Activated effector memory CD4-positive, alpha-beta T cell treated with Interleukin-2 at 50 U/mL for 16 hours (primary cell): Measurements from ENCODE around the gene TBC1D19.
"Not testable (repeated sequence)": the region's sequence is repeated elsewhere in the genome, so short reads cannot be mapped to it uniquely, and the experiment has no call there.

Source experiments
- DNase-seq: peaks from one replicate; pipeline ENCODE4 v3.0.0-alpha.2; 2020

The TBC1D19 gene

DNA sequence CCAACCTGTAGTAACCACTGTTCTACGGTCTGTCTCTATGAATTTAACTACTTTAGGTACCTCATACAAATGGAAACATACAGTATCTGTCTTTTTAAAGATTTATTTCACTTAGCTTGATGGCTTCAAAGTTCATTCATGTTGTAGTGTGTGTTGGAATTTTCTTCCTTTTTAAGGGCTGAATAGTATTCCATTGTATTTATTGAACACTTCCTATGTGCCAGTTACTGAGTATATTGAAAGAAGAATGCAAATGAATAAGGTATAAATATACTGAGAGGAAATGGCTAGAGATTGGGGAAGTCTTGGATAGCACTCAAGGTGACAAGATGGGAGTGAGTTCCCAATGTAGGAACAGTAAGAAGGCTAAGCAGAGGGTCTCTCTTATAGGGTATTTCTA lies 17.3 kb downstream of the TBC1D19 start:
- DNase-seq = no peak

DNA sequence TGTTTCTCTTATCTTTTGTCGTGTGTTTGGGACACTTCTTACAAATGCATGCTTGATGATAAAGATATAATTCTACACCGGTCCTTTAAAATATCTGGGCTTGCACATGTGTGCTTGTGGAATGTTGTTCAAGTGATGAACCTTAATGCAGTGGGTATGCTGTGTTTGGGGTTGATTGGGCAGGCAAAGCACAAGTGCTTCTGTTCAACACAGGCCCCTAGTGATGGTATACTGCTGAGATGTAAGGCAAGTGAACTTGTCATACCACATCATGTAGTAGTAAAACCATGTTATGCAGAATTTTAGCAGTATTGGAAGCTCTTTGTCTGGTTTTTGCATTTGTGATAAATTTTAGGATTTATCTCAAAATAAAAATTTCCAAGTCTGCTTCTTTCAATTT lies 23.9 kb downstream of the TBC1D19 start:
- no peak for DNase-seq

GRCh38 chr4:26609391-26609790 lies 25.5 kb downstream of the TBC1D19 start:
- no peak for DNase-seq

GRCh38 chr4:26609868-26610267 lies 26.0 kb downstream of the TBC1D19 start:
- no peak for DNase-seq

DNA sequence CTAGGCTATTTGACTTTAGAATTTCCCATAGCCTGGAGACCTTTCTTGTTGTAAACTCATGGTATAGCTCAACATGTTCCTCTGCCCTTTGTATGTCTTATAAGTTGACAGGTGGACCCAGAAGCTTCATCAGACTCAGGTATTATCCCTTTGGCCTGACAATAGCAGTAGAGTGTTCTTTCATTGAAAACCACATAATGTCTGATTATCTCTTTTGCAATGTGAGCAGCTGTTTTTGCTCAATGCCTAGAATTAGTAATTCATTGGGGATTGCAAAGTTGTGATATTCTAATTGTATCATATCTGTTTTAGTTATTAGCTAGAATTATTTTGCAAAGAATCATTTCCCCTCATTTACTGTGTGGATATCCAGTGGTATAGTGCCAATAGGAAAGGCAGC lies 27.5 kb downstream of the TBC1D19 start:
- DNase-seq = no peak

DNA sequence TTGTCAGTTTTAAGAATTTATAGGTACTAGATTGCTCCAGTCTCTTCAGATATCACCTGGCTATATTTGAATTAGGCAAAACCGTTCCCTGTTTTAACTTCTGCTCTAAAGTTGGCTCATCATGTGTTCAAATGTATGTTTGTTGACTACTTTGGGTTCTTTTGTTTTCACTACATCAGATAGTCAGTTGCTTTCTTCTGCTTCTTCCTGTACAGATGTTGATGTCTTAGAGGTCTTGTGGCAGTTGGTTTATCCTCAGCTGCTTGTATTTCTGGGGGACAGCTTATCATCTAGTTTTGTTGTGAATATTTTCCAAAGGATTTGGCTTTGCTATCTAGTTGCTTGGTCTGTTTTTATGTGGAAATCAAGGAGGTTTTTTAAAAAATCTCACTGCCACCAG lies 28.0 kb downstream of the TBC1D19 start:
- no peak for DNase-seq

DNA sequence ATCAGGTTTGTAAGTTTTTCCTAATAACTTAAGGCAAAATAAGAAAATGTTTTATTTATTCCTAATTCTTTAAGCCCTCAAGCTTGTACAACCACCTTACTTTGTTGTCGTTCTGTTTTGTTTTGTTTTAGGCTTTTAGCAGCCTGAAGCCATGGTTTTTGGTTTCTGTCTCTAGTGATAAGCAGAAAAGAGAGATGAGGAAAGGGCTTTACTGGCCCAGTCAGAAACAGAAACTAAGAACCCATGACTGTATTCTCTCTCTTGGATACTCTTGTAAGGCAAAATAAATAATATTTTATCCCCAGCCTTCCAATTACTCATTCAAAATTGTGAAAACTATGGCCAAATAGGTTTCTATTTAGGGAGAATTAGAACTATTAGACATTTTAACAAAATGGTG lies 29.4 kb downstream of the TBC1D19 start:
- DNase-seq = no peak

DNA sequence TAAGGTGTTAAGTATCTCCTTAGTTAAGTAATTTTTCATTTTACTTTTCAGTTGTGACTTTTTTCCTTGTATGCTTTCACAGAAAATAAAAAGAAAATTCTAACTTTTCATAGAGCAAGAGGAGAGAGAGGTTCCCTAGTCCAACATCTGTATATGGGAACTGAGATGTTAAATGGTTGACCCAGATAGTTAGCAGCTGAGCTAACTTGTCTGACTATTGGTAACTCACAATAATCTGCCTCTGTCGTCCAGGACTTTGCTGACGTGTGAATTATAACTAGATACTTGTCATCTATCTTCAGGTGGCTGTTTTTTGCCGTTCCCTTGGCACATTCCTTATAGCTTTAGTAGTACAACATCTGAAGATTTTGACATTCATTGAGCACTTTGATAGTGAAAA lies 29.9 kb downstream of the TBC1D19 start:
- DNase-seq = no peak

DNA sequence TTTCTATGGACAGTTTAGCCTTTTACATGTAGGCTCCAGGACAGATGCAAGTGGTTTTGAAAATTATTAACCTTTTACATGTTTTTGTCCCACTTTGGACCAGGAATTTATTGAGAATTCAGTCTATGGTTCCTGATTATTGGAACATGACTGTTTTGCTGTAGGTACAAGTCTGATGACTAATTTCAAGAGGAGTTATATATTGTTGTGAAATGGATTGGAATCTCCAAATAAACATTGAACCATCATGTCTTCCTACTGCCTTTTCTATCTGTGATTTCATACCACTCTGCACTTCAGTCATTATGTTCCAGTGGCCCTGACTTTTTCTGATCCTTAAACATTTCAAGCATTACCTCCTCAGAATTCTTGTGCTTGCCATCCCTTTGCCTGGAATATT lies 35.9 kb downstream of the TBC1D19 start:
- DNase-seq = no peak

- DNase-seq = no peak
Observed at GRCh38 chr4:26621366-26621765, 37.5 kb downstream of the TBC1D19 start.

DNA sequence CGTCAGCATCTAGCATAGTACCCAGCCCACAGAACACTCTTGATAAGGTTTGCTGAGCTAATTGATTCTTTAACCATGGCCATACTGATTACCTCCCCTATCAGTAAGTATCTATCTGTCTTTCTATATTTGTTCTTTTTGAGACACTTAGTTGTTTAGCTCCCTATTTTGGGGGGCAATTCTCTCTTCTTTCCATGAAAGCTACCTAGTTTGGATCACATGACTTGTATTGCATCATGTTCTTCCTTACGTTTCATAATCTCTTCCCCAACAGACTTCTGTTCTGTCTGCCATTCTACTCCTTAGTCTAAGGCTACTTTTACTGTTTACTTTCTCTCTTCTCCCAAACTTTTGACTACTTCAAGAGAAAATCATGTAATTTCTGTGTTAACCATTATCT lies 39.0 kb downstream of the TBC1D19 start:
- DNase-seq = no peak

DNA sequence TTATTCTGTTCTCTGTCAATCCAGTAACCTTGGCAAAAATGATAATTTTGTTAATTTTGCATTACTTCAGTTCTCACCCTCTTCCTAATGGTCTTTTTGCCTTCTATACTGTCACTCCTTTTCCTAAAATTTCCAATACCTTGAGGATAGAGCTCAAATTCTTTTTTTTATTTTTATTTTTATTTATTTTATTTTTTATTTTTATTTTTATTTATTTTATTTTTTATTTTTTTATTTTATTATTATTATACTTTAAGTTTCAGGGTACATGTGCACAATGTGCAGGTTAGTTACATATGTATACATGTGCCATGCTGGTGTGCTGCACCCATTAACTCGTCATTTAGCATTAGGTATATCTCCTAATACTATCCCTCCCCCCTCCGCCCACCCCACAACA lies 42.8 kb downstream of the TBC1D19 start:
- DNase-seq = not testable (repeated sequence)

DNA sequence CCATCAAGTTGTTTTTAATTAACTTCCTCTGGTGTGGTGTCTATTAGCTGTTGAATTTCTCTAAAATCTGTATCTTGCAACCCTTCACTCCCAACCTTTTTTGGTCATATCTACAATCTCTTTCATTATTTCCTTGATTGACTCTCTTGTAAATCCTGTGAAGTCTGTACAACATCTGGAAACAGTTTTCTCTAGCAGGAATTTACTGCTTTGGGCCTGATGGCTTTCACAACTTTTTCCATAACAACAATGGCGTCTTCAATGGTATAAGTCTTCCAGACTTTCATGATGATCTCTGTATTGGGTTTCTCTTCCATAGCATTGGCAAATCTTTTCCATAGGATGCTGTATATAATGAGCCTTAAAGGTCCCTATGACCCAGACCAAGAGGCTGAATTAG lies 49.0 kb downstream of the TBC1D19 start:
- no peak for DNase-seq

- no peak for DNase-seq
Observed at GRCh38 chr4:26634237-26634636, 50.4 kb downstream of the TBC1D19 start.

- DNase-seq = no peak
Observed at GRCh38 chr4:26636458-26636857, 52.6 kb downstream of the TBC1D19 start.

GRCh38 chr4:26640639-26641038 lies 56.8 kb downstream of the TBC1D19 start:
- not testable (repeated sequence) for DNase-seq

GRCh38 chr4:26647523-26648224 lies 63.8 kb downstream of the TBC1D19 start:
- no peak for DNase-seq

DNA sequence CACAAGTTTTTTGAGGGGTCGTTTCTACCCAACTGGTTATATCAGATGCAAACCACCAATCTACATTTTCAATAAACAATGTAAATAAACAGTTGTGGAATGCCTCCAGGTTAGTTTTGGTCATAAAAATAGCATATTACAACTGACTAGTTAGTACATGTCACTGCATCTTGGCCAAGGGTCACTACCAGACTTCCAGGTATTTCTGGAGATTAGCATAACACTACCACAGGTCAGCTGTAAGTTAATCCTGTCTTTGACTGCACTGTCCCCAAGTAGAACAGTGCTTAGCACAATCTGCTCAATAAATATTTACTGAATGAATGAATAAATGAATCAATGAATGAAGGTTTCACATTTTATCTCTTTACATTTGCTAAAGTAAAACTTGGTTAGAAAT lies 64.4 kb downstream of the TBC1D19 start:
- DNase-seq = no peak

GRCh38 chr4:26660261-26660660 lies 76.4 kb downstream of the TBC1D19 start:
- no peak for DNase-seq

GRCh38 chr4:26663888-26664287 lies 80.0 kb downstream of the TBC1D19 start:
- DNase-seq = no peak

DNA sequence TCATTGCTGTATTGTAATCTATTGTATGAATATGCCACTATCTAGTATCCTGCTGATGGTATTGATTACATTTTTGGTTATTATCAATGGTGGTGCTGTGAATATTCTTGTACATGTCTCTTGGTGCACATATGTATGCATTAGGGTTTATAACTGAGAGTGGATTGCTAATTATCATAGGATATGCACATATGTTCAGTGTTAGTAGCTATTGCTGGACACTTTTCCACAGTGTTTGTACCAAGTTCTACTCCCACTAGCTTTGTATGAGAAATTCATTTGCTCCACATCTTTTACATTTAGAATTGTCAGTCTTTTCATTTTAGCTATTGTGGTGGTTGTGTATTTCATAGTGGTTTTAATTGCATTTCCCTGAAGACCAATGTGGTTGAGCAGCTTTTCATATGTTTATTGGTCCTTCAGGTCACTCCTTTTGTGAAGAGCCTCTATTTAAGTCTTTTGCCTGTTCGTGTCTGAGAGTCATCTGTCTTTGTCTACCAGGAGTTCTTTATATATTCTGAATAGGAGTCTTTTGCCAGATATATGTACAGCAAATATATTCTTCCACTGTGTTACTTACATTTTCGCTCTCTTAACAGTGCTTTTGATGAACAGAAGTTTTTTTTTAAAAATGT lies 87.1 kb downstream of the TBC1D19 start:
- DNase-seq = no peak

- not testable (repeated sequence) for DNase-seq
Observed at GRCh38 chr4:26679040-26679695, 95.3 kb downstream of the TBC1D19 start.

- no peak for DNase-seq
Observed at GRCh38 chr4:26682436-26682835, 98.6 kb downstream of the TBC1D19 start.

GRCh38 chr4:26685250-26685649 lies 101.4 kb downstream of the TBC1D19 start:
- no peak for DNase-seq
